Suprapubic skin (tissue), 3 donors: ENCODE measurements around the gene PDC.

Source experiments
- CTCF ChIP-seq, 2 donors: fragments of 200-600 bp in 1 of 2; fragments of 450-650 bp in 1 of 2; sonication (generic) in 1 of 2; IDR thresholded peaks; one replicate each; pipeline ENCODE4 v1.5.1; 2016 to 2019; ENCODE audit warnings: antibody characterized with exemption in 2 of 2, mild to moderate bottlenecking in 1 of 2, moderate library complexity in 1 of 2
- POLR2A ChIP-seq, 2 donors: fragments of 450-650 bp; IDR thresholded peaks; one replicate each; pipeline ENCODE4 v1.6.1; 2017; ENCODE audit warnings: antibody characterized with exemption in 2 of 2, mild to moderate bottlenecking in 2 of 2, moderate library complexity in 2 of 2

GRCh38 chr1:186479162-186479561 lies 18.2 kb upstream of the PDC start:
- no peak for TF ChIP-seq POLR2A (IDR thresholded peaks at IDR 0.05)
- no peak for TF ChIP-seq CTCF (IDR thresholded peaks at IDR 0.05)
